SJCRH30 (cell line): ENCODE results near the gene TNFRSF11A. TPM values are rescaled to one million over a fixed set of nuclear protein-coding genes. Genes with fewer than 3 reads are reported as not detected.

Experiments
- DNase-seq, 2 experiments: peaks; one replicate each; pipeline ENCODE4 v3.0.0-alpha.2; 2015 to 2020
- H3K27ac ChIP-seq: fragments of 250-450 bp; sonication (Bioruptor Pico); 2 replicates; pipeline ENCODE4 v1.5.1; 2020; ENCODE audit warnings: mild to moderate bottlenecking, moderate library complexity
- H3K27me3 ChIP-seq: fragments of 250-450 bp; sonication (Bioruptor Pico); 2 replicates; pipeline ENCODE4 v1.5.1; 2020; ENCODE audit warnings: mild to moderate bottlenecking, moderate library complexity
- H3K36me3 ChIP-seq: fragments of 250-450 bp; sonication (Bioruptor Pico); 2 replicates; pipeline ENCODE4 v1.5.1; 2020; ENCODE audit warnings: mild to moderate bottlenecking, moderate library complexity
- H3K4me1 ChIP-seq: fragments of 250-450 bp; sonication (Bioruptor Pico); 2 replicates; pipeline ENCODE4 v1.5.1; 2020; ENCODE audit warnings: mild to moderate bottlenecking, moderate library complexity
- H3K4me3 ChIP-seq: fragments of 250-450 bp; sonication (Bioruptor Pico); 2 replicates; pipeline ENCODE4 v1.5.1; 2020; ENCODE audit warnings: mild to moderate bottlenecking, moderate library complexity
- H3K9me3 ChIP-seq: fragments of 250-450 bp; sonication (Bioruptor Pico); replicated peaks from 2 replicates; pipeline ENCODE4 v1.5.1; 2020; ENCODE audit warnings: mild to moderate bottlenecking, moderate library complexity
- total RNA-seq: library from RNA; depleted of rRNA; stranded (reverse); fragments of >200 nt; shearing (Covaris generic); gene quantifications from 2 replicates; pipeline ENCODE4 v1.2.3, GENCODE V29; 2014

The TNFRSF11A gene
- total RNA-seq, 1 experiment from 2014 or later, result 0.08 TPM

DNA sequence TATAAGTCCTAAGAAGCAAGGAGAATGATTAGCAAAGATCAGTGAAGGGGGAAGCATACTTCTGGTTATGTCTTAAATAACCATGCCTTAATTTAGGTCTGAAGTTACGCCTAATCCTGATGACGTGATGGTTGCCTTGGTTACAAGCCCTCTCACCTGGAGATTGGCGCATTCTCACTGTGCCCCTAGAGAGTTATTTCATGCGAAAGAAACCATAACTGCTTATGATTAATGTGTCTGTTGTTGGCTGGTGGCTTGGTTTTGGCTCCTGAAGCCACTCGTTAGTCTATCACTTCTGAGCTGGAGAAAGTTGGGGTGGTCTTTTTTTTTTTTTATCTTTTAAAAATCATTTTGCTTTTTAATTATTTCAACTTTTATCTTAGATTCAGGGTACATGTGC lies 47.0 kb downstream of the TNFRSF11A start:
- Histone ChIP-seq H3K27ac (no peak overlapping the region), H3K36me3 (no peaks in the 10 kb centered on the region), H3K9me3 (no peaks in the 10 kb centered on the region), H3K27me3 (no peaks in the 10 kb centered on the region), H3K4me1 (no peaks in the 10 kb centered on the region), H3K4me3 (no peak overlapping the region)
- DNase-seq, result no peak

DNA sequence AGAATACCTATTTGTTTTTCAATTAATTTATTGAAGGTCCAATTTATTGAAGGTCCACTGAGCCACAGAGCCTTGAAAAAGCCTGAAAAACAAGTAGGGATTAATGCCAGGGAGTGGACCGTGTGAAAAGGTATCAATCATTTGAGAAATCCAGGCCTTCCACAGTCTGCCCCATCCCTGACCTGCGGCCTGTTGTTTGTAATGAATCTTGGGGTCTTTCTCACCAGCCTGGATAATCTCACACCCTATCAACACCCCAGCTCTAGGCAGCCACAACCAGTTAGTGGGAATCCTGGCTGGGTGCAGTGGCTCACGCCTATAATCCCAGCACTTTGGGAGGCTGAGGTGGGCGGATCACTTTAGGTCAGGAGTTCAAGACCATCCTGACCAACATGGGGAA lies 47.8 kb downstream of the TNFRSF11A start:
- no peak for DNase-seq
- Histone ChIP-seq H3K9me3 (no peaks in the 10 kb centered on the region), H3K27me3 (no peaks in the 10 kb centered on the region), H3K27ac (no peak overlapping the region), H3K4me3 (no peak overlapping the region), H3K4me1 (no peaks in the 10 kb centered on the region), H3K36me3 (no peaks in the 10 kb centered on the region)

GRCh38 chr18:62374410-62374965 lies 49.4 kb downstream of the TNFRSF11A start:
- Histone ChIP-seq H3K4me3 (no peak overlapping the region), H3K4me1 (no peaks in the 10 kb centered on the region)

DNA sequence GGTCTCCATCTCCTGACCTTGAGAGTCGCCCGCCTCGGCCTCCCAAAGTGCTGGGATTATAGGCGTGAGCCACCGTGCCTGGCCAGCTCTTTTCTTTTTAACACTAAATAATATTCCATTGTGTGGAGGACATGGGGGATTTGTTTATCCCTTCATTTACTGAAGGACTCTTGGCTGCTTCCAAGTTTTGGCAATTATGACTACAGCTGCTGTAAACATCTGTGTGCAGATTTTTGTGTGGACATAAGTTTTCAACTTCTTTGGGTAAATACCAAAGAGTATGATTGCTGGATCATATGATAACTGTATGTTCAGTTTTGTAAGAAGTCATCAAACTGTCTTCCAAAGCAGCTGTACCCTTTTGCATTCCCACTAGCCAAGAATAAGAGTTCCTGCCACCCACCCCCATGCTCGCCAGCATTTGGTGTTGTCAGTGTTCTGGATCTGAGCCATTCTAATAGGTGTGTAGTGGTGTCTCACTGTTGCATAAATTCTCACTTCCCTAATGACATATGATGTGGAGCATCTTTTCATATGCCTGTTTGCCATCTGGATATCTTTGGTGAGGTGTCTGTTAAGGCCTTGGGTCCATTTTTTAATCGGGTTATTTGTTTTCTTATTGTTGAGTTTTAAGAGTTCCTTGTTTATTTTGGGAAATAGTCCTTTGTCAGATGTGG lies 52.2 kb downstream of the TNFRSF11A start:
- Histone ChIP-seq H3K4me1 (no peaks in the 10 kb centered on the region), H3K36me3 (no peaks in the 10 kb centered on the region), H3K9me3 (no peaks in the 10 kb centered on the region), H3K27ac (no peak overlapping the region), H3K27me3 (no peaks in the 10 kb centered on the region), H3K4me3 (no peak overlapping the region)
- no peak for DNase-seq

More at GRCh38 chr18:62374410-62374965, 49.4 kb downstream of the TNFRSF11A start:
- H3K9me3 ChIP-seq, result no peaks in the 10 kb centered on the region
- no peaks in the 10 kb centered on the region for H3K27me3 ChIP-seq
- no peak for DNase-seq
- H3K36me3 ChIP-seq, result no peaks in the 10 kb centered on the region
- H3K27ac ChIP-seq, result no peak overlapping the region

DNA sequence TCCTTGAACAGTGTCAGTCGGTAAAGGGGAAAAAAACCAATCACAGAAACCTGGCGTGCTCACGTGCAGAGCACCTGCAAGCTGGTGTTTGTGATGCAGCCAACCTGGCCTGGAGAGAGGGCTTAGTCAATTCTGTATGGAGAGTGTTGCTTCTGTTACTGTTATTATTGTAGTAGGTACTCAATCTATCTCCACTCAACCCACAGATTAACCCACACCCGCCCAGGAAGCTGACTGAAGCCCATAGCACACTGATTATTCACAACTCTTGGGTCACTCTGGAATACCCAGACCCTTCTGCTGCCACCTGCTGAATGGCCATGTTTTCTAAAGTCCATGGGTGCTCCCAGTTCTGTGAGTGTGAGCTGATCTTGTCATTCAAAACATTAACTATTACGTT lies 53.9 kb downstream of the TNFRSF11A start:
- no peak for DNase-seq
- H3K27me3 ChIP-seq, result no peaks in the 10 kb centered on the region
- H3K9me3 ChIP-seq, result no peaks in the 10 kb centered on the region
- no peak overlapping the region for H3K27ac ChIP-seq
- no peaks in the 10 kb centered on the region for H3K36me3 ChIP-seq
- H3K4me3 ChIP-seq, result no peak overlapping the region
- no peaks in the 10 kb centered on the region for H3K4me1 ChIP-seq

DNA sequence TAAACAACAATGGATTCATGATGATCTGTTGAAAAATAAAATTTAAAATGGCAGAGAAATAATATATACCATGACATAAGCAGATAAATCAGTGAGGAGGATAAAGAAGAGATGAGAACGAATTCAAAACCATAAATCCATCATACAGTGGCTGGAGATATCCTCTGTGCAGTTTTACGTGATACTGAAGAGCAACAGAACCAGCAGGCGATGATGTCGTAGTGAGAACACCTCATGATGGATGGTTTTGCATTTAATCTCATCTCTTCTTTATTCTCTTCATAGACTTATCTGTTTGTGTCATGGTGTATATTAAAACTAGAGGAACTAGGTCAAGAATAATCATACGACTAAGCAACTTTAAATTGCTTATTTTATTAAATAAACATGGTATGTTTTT lies 56.3 kb downstream of the TNFRSF11A start:
- H3K27ac ChIP-seq, result no peak overlapping the region
- no peak overlapping the region for H3K4me3 ChIP-seq
- no peak for DNase-seq
- H3K27me3 ChIP-seq, result no peaks in the 10 kb centered on the region
- no peaks in the 10 kb centered on the region for H3K9me3 ChIP-seq
- H3K36me3 ChIP-seq, result no peaks in the 10 kb centered on the region
- H3K4me1 ChIP-seq, result no peaks in the 10 kb centered on the region

GRCh38 chr18:62384068-62384467 lies 59.0 kb downstream of the TNFRSF11A start:
- Histone ChIP-seq H3K36me3 (no peaks in the 10 kb centered on the region), H3K9me3 (no peaks in the 10 kb centered on the region), H3K4me3 (no peak overlapping the region; the same call in 1 of the 2 replicates), H3K4me1 (no peaks in the 10 kb centered on the region), H3K27me3 (no peaks in the 10 kb centered on the region), H3K27ac (no peak overlapping the region)
- DNase-seq, result no peak

GRCh38 chr18:62384610-62385097 lies 59.5 kb downstream of the TNFRSF11A start:
- DNase-seq, result peak; percentile 8 to 24
- no peaks in the 10 kb centered on the region for H3K4me1 ChIP-seq
- peak overlapping the region; percentile 53 for H3K4me3 ChIP-seq
- H3K27ac ChIP-seq, result no peak overlapping the region
- no peaks in the 10 kb centered on the region for H3K27me3 ChIP-seq
- no peaks in the 10 kb centered on the region for H3K36me3 ChIP-seq
- no peaks in the 10 kb centered on the region for H3K9me3 ChIP-seq

DNA sequence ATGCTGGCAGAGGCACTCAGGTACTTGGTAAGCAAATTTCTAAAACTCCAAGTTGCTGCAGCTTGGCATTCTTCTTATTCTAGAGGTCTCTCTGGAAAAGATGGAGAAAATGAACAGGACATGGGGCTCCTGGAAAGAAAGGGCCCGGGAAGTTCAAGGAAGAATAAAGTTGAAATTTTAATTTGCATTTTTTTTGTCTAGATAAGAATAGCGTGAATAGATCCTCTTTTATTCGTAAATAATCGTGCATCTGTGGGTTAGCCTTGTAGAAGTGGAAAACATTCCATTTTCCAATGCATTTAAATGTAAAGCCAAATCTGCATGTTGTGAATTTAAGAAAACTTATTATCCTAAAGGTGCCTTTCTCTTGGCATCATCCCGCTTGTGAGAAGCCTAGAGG lies 61.0 kb downstream of the TNFRSF11A start:
- H3K27me3 ChIP-seq, result no peaks in the 10 kb centered on the region
- H3K27ac ChIP-seq, result no peak overlapping the region
- DNase-seq, result no peak
- H3K4me1 ChIP-seq, result no peaks in the 10 kb centered on the region
- no peaks in the 10 kb centered on the region for H3K36me3 ChIP-seq
- no peak overlapping the region for H3K4me3 ChIP-seq
- no peaks in the 10 kb centered on the region for H3K9me3 ChIP-seq

GRCh38 chr18:62386601-62387000 lies 61.5 kb downstream of the TNFRSF11A start:
- Histone ChIP-seq H3K4me1 (no peaks in the 10 kb centered on the region), H3K36me3 (no peaks in the 10 kb centered on the region), H3K27ac (no peak overlapping the region), H3K4me3 (no peak overlapping the region), H3K27me3 (no peaks in the 10 kb centered on the region), H3K9me3 (no peaks in the 10 kb centered on the region)
- DNase-seq, result no peak

DNA sequence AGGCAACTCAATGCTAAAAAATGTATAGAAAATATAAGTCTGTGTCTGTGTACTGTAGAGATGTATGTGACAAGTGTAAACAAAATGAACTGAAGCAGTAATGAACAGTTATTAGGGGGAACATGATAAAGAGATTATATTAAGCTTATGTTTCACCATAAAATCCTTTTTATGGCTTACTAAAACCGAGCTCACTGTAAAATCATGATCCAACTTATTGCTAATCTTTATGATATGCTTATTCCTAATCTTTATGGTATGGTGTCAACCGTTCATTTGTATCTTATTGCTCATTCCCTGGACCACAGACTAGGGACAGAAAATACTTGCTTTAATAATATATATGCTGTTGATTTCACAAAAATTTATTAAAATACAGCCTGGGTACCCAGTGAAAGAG lies 62.1 kb downstream of the TNFRSF11A start:
- Histone ChIP-seq H3K9me3 (no peaks in the 10 kb centered on the region), H3K4me3 (no peak overlapping the region), H3K4me1 (no peaks in the 10 kb centered on the region)

GRCh38 chr18:62388855-62389760 lies 64.0 kb downstream of the TNFRSF11A start:
- H3K27me3 ChIP-seq, result no peaks in the 10 kb centered on the region
- H3K27ac ChIP-seq, result no peak overlapping the region
- H3K4me1 ChIP-seq, result no peaks in the 10 kb centered on the region
- no peak for DNase-seq
- H3K36me3 ChIP-seq, result no peaks in the 10 kb centered on the region
- H3K4me3 ChIP-seq, result no peak overlapping the region
- H3K9me3 ChIP-seq, result no peaks in the 10 kb centered on the region

More for the DNA sequence above, 62.1 kb downstream of the TNFRSF11A start:
- Histone ChIP-seq H3K27me3 (no peaks in the 10 kb centered on the region), H3K36me3 (no peaks in the 10 kb centered on the region), H3K27ac (no peak overlapping the region)
- DNase-seq, result no peak

DNA sequence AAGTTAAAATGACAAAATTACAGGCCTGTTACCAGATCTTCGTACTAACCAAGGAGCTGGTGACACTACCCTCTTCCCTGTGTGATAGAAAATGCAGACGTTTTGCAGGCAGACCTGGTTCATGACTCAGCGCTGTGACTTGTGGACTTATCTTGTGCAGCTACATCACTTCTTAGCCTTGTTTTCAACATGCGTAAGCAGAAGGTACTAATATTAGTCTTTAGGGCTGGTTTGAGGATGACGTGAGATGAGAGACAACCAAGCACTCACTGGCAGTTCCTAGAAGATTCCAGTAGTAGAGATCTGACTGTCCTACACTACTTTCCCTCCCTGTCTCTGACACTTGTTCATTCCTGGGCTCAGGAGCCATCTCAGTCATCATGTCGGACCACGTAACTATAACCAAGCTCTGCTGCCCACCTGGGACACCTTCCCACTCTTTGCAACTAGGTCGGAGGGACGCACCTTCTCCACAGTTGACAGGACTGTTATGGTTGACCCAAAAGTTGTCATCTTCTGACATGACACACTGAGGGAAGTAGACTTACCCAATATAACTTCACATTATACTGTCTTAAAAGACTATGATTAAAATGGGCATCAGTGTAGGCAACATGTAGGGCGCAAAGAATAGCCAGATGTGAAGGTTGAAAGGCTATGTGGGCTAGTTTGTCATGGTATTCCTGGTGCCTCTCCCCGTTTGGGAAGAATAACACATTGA lies 64.8 kb downstream of the TNFRSF11A start:
- no peak overlapping the region for H3K27ac ChIP-seq
- no peaks in the 10 kb centered on the region for H3K27me3 ChIP-seq
- H3K4me3 ChIP-seq, result no peak overlapping the region
- no peaks in the 10 kb centered on the region for H3K4me1 ChIP-seq
- DNase-seq, result no peak
- no peaks in the 10 kb centered on the region for H3K36me3 ChIP-seq
- H3K9me3 ChIP-seq, result no peaks in the 10 kb centered on the region

DNA sequence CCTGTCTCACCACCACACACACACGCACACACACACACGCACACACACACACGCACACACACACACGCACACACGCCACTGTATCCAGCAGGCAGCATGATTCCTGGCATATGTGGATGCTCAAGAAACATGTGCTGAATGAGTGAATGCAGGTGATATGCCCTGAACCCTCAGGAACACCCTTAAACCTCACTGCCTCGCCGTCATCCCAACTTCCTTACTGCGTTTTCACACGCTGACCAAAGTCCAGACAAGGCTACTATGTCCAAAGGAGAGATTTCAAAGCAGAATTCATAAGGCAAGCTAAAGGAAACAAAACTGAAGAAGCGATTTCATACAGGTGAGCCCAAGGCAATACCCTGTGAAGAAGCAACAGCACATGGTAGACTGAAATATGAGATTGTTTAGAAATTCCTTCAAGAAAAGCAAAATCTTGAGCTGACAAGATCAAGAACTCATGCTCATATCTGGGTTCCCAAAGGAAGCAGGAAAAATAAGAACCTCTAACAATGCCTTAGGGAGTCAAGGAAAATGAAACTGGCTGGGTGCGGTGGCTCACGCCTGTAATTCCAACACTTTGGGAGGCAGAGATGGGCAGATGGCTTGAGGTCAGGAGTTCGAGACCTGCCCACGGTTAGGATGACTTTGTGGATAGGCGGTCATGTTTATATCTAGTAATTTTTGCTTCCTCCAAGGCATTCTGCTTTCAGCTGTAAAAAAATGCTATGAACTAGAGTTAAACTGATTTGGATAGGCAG lies 69.1 kb downstream of the TNFRSF11A start:
- DNase-seq, result no peak
- Histone ChIP-seq H3K27ac (no peak overlapping the region), H3K4me3 (no peak overlapping the region)

More for the DNA sequence above, 69.1 kb downstream of the TNFRSF11A start:
- Histone ChIP-seq H3K4me1 (no peaks in the 10 kb centered on the region), H3K27me3 (no peaks in the 10 kb centered on the region), H3K9me3 (no peaks in the 10 kb centered on the region), H3K36me3 (no peaks in the 10 kb centered on the region)
